Islet of Langerhans (tissue), 1 donor: ENCODE data around the gene SNX9.
"Not testable (repeated sequence)": the region's sequence is repeated elsewhere in the genome, so short reads cannot be mapped to it uniquely, and the experiment has no call there.

ENCODE experiments used
- FAIRE-seq: peaks from one replicate; lab custom pipeline; 2011; peaks lifted over from hg19 to GRCh38; lab: Jason Lieb, UNC

SNX9 gene

GRCh38 chr6:157831424-157832249, 8.6 kb downstream of the SNX9 start:
- FAIRE-seq: no peak

- FAIRE-seq: no peak
Measured at GRCh38 chr6:157832250-157832967, 9.4 kb downstream of the SNX9 start.

GRCh38 chr6:157834549-157834948, 11.5 kb downstream of the SNX9 start:
- no peak for FAIRE-seq

GRCh38 chr6:157838718-157839430, 15.8 kb downstream of the SNX9 start:
- no peak for FAIRE-seq

GRCh38 chr6:157839606-157840005, 16.6 kb downstream of the SNX9 start:
- FAIRE-seq: no peak

GRCh38 chr6:157840261-157840660, 17.2 kb downstream of the SNX9 start:
- no peak for FAIRE-seq

GRCh38 chr6:157840776-157841175, 17.7 kb downstream of the SNX9 start:
- no peak for FAIRE-seq

- FAIRE-seq: no peak
Measured at GRCh38 chr6:157841211-157841840, 18.3 kb downstream of the SNX9 start.

- FAIRE-seq: no peak
Measured at GRCh38 chr6:157842212-157842611, 19.2 kb downstream of the SNX9 start.

GRCh38 chr6:157844196-157844595, 21.1 kb downstream of the SNX9 start:
- FAIRE-seq: not testable (repeated sequence)

- FAIRE-seq: peak; percentile 30
Measured at GRCh38 chr6:157845493-157846259, 22.6 kb downstream of the SNX9 start.

GRCh38 chr6:157847846-157848245, 24.8 kb downstream of the SNX9 start:
- no peak for FAIRE-seq

- FAIRE-seq: no peak
Measured at GRCh38 chr6:157848693-157849092, 25.6 kb downstream of the SNX9 start.

GRCh38 chr6:157849288-157850017, 26.4 kb downstream of the SNX9 start:
- FAIRE-seq: no peak

- FAIRE-seq: no peak
Measured at GRCh38 chr6:157850030-157850429, 27.0 kb downstream of the SNX9 start.

- FAIRE-seq: peak; percentile 65
Measured at GRCh38 chr6:157853018-157853805, 30.2 kb downstream of the SNX9 start.

- no peak for FAIRE-seq
Measured at GRCh38 chr6:157853902-157854502, 31.0 kb downstream of the SNX9 start.

GRCh38 chr6:157855325-157855724, 32.3 kb downstream of the SNX9 start:
- FAIRE-seq: no peak

- not testable (repeated sequence) for FAIRE-seq
Measured at GRCh38 chr6:157855804-157856203, 32.8 kb downstream of the SNX9 start.

GRCh38 chr6:157858664-157859063, 35.6 kb downstream of the SNX9 start:
- not testable (repeated sequence) for FAIRE-seq
